Stimulated activated CD8-positive, alpha-beta memory T cell treated with anti-CD3 and anti-CD28 coated beads, Interleukin-12 subunit alpha, Interleukin-12 subunit beta, amount 100 ng/mL, for 1 hour (primary cell): ENCODE measurements around the gene SLC35F3.
"Not testable (repeated sequence)": the region's sequence is repeated elsewhere in the genome, so short reads cannot be mapped to it uniquely, and the experiment has no call there.

ENCODE experiments used
- DNase-seq: peaks from one replicate; pipeline ENCODE4 v3.0.0-alpha.2; 2020; ENCODE audit warnings: low read depth

SLC35F3 gene

GRCh38 chr1:233904633-233905415, at the start of gene SLC35F3:
SLC35F3 (plus strand) TSS chr1:233904676.
- DNase-seq: no peak

- no peak for DNase-seq
Measured at GRCh38 chr1:233859446-233859845, 45.0 kb upstream of the SLC35F3 start.

DNA sequence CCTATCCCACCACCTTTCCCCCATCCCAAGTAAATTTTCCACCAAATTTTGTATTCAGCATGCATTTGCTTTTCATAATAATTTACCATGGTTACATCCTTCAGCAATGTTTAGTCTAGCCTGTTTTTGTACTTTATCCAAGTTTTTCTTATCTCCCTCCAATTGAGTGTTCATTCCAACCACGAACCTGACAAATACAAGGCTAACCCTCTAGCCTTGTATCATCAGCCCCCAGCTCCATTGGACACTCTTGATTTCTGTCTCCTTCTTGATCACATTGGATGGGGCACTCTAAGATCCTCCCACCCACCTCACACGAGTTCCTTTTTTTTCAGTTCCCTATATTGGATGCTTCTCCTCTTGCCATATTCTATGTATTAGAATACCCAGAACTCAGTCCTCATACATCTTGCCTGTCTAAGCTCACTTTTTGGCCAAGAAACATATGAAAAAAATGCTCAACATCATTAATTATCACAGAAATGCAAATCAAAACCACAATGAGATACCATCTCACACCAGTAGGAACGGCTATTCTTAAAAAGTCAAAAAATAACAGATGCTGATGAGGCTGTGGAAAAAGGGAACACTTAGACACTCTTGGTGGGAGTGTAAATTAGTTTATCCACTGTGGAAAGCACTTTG, 40.5 kb upstream of the SLC35F3 start:
- no peak for DNase-seq

GRCh38 chr1:233864578-233864977, 39.9 kb upstream of the SLC35F3 start:
- DNase-seq: no peak

DNA sequence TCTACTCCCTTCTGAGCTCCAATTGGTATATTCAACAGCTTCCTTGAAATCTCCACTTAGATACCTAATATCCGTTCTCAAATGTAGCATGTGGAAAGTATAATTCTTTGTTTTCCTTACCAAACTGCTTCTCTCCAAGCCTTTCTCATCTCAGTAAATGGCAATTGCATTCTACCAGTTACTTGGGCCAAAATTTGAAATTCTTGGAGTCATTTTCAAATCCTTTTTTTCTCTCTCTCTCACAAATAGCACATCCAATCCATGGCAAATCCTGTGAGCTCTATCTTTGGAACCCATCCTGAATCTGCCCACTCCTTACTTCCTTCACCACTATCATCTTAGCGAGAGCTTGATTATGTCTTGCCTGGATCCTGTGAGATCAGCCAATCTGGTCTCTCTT, 39.3 kb upstream of the SLC35F3 start:
- no peak for DNase-seq

GRCh38 chr1:233865902-233866301, 38.6 kb upstream of the SLC35F3 start:
- no peak for DNase-seq

DNA sequence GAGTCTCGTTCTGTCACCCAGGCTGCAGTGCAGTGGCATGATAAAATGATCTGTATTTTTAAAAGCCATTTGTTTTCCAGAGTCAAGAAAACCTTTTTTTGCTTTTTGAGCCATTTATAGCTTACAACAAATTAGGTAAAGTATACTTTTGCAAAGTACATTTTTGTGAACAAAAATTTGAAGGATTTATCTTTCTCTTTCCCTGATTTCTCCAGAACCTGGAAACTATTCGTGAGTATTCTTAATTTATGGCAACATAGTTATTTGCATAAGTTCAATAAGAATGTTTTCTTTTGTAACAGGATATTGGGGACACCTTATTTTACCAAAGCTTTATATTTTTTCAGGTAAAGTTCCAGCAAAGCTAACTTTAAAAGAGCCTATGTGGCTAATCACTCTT, 37.4 kb upstream of the SLC35F3 start:
- no peak for DNase-seq

GRCh38 chr1:233868461-233868860, 36.0 kb upstream of the SLC35F3 start:
- DNase-seq: no peak

DNA sequence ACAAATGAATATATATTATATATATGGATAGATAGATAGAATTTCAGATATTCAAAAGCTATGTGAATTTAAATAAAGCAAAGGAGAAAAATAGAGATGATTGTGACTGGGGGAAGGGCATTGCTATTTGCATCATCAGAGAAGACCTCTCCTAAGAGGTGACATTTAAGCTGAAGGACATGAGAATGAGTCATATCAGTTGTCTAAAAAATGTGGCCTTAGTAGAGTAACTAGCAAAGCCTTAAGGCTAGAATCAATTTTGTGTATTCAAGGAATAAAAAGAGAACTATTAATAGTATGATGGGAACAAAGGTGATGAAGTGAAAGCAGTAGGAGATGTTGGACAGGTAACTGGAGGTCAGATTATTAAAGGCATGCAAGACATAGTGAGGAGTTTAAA, 34.8 kb upstream of the SLC35F3 start:
- no peak for DNase-seq

DNA sequence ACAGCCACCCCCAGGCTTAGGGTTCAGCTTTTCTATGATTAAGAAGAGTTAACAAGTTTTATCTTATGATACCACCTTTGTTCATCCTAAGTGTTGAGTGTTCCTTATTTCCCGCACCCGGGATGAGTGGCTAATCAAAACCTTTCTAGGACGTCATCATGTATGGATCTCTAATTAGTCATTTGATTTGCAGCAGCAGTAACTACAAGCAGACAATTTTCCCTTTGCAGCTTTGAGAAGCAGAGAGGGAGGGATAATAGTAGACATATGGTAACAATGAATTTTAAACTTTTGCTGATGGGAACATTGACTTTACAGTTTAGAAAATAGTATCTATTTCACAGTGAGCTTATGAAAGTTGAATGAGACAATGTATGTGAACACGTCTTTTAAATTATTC, 30.8 kb upstream of the SLC35F3 start:
- no peak for DNase-seq

- no peak for DNase-seq
Measured at GRCh38 chr1:233879841-233880240, 24.6 kb upstream of the SLC35F3 start.

DNA sequence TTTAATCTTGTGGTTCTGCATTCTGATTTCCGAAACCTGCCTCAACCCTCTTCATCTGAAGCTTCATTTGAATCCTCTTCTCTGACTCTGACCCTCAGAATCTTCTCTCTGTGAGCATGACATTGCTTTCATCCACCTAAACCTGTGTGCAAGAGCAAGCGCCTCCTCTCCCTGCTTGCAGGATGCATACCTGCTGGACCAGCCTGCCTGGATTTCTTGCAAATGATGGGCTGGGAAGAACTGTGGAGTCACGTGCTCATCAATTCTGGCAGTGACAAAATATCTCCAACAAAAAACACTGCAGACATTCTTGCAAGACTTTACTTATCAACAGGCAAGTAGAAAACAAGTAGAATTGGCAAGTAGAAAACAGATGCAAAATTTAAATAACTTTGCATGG, 20.8 kb upstream of the SLC35F3 start:
- no peak for DNase-seq

DNA sequence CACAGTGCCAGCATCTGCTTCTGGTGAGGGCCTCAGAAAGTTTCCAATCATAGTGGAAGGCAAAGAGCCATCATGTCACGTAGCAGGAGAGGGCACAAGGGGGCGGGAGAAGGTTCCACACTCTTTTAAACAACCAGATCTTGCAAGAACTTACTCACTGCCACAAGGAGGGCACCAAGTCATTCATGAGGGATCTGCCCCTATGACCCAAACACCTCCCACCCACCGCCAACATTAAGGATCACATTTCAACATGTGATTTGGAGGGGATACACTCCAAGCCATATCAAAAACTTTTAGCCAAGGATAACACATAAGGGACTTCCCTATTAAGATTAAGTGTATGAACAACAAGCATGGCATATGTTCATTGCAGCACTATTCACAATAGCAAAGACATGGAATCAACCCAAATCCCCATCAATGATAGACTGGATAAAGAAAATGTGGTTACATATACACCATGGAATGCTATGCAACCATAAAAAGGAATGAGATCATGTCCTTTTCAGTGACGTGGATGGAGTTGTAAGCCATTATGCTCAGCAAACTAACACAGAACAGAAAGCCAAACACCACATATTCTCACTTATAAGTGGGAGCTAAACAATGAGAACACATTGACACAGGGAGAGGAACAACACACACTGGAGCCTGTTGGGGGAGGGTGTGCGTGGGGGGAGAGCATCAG, 19.9 kb upstream of the SLC35F3 start:
- no peak for DNase-seq

GRCh38 chr1:233885196-233885920, 19.1 kb upstream of the SLC35F3 start:
- DNase-seq: no peak

DNA sequence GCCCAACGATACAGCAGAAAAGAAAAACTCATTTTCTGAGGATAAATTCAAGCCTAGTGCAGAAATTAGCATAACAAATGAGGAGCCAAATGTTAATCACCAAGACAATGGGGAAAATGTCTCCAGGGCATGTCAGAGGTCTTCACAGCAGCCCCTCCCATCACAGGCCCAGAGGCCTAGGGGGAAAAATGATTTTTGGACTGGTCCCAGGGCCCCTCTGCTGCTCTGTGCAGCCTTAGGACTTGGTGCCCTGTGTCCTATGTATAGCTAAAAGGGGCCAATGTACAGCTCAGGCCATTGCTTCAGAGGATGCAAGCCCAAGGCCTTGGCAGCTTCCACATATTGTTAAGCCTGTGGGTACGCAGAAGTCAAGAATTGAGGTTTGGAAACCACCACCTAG, 13.3 kb upstream of the SLC35F3 start:
- not testable (repeated sequence) for DNase-seq

DNA sequence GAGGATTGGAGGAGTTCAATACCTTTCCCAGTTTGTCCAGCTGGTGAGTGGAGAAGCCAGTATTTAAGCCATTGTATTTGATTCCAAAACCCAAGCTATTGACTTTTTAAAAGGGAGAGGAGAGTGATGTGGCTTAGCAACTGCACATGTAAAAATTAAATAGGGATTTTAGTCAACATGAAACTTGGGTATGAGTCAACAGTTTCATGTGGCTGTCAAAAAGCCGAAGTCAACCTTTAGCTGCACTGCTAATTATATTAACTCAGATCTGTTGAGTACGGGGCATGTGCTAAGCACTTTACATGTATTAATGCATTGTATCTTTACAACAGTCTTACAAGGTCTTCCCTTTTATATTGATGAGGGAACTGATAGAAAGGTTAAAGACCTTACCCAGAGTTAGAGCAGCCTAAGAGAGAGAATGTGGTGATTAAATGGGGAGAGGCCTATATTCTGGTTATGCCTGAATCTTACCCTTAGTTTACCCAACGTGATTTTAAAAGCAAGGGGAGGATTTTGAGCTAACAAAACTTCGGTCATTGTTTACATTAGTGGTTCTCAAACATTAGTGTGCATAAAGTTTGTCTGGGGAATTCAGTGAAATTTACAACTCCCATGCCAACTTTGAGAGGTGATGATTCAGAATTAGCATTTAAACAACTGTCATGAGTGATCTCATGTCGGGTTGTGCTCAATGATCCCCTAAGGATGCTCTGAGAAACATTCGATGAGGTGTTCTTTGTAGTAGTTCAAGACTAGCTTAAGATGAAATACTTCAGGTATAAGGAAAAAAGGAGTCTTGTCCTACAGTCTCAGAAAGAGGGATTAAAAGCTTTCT, 6.9 kb upstream of the SLC35F3 start:
- DNase-seq: no peak

DNA sequence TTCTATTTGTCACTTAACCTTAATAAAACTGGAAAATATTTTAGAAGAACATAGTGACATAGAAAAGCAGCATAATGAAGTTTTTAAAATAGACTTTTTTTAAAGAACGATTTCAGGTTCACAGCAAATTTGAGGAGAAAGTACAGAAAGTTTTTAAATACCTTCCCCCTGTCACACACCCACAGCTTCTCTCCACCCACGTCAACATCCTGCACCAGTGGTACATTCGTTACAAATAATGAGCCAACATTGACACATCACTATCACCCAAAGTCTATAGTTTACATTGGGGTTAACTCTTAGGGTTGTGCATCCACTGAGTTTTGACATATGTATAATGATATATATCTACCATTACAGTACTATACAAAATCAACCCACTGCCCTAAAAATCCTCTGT, 3.0 kb upstream of the SLC35F3 start:
- DNase-seq: no peak

- DNase-seq: no peak
Measured at GRCh38 chr1:233905416-233906051, 1.1 kb downstream of the SLC35F3 start.

- no peak for DNase-seq
Measured at GRCh38 chr1:233907151-233907550, 2.7 kb downstream of the SLC35F3 start.

- DNase-seq: no peak
Measured at GRCh38 chr1:233908092-233908491, 3.6 kb downstream of the SLC35F3 start.

GRCh38 chr1:233909195-233909594, 4.7 kb downstream of the SLC35F3 start:
- no peak for DNase-seq
